DMS153 treated with DMSO at 0.1 percent for 48 hours (cell line): ENCODE data around the gene PGAP1.

Experiments used
- DNase-seq: peaks from one replicate; lab custom pipeline; 2025; ENCODE audit not compliant: unreplicated experiment; lab: John Stamatoyannopoulos, UW

Gene PGAP1

DNA sequence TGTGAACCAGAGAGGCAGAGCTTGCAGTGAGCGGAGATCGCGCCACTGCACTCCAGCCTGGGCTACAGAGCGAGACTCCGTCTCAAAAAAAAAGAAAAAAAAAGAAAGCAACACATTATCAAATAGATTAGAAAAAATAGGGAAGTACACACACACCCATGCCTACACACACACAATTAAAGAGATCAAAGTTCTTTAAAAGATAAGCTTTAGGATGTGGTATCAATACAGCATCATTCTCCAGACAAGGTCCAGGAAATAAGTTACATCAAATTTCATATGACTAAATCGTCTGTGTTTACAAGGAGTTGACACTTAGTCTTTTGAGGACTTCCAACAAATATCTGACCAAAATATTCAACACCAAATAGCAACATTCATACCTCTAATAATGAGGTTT lies 25.7 kb downstream of the PGAP1 start:
- DNase-seq = no peak

DNA sequence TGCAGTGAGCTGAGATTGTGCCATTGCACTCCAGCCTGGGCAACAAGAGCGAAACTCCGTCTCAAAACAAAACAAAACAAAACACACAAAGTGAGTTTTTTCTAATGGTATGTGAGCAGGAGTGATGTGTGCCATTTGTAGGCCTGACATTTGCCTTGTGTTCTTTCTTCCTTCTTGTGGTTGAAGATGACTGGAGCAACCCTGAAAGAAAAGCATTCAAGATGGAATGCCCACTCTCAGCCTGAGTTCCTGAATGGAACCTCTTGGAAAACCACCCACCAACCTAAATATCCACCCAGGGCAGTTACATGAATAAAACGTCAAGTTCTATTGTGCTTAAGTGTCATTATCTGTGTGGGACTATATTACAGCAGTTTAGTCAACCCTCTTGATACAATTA lies 26.5 kb downstream of the PGAP1 start:
- no peak for DNase-seq

DNA sequence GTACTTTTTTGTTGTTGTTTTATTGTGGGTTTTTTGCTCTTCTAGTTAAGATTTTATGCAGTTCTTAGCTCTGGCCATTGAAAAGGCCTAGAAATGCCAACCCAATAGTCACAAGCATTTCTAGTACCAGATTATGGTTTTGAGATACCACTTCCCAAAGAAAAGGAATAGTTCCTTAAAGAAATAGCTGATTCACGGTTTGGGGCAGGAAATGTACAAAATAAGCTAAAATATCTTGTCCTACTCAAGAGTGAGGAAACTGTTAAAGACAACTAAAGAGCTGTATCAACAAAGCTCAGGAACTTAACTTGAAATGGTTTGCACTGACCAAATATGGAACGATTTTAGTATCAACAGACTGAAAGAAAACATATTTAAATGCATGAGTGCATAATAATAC lies 35.4 kb downstream of the PGAP1 start:
- DNase-seq = no peak

- DNase-seq = no peak
These were observed 39.1 kb downstream of the PGAP1 start for GRCh38 chr2:196887431-196887830.

- DNase-seq = no peak
These were observed 42.1 kb downstream of the PGAP1 start for GRCh38 chr2:196884368-196884767.

DNA sequence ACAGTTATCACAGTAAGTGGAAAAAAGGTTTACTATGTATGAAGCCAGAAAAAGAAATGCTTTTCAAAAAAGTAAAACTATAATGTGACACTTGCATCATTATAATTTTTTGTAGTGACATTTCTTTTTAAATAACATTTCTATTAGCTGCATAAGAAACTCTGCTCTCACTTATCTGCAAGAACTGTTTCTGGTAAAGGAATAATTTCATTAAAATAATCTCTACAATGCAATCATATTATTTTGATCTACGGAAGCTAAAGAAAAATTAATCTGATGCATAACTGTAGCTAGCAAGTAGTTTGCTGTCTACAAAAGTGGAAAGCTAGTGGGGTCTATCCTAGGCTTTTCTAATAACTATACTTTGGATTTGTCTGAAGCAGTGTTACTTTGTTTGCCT lies 50.1 kb downstream of the PGAP1 start:
- DNase-seq = no peak

- DNase-seq = no peak
These were observed 51.1 kb downstream of the PGAP1 start for GRCh38 chr2:196875414-196875813.

DNA sequence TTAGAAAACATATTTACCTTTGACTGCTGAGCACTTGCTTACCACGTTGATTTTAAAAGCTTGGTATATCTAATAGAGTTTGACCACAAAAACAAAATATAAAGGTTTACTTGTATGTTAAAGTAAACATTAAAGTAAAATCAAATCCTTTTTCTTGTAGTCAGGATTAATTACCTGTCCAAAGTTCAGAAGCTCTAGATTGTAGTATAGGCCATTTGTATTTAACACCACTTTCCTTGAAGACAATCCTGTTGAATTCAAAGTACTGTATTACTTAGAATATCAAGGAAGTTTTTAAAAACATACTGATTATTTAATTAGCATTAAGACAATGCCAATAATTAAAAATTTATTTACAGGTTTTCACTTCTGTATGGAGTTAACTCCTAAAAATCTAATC lies 53.0 kb downstream of the PGAP1 start:
- no peak for DNase-seq

DNA sequence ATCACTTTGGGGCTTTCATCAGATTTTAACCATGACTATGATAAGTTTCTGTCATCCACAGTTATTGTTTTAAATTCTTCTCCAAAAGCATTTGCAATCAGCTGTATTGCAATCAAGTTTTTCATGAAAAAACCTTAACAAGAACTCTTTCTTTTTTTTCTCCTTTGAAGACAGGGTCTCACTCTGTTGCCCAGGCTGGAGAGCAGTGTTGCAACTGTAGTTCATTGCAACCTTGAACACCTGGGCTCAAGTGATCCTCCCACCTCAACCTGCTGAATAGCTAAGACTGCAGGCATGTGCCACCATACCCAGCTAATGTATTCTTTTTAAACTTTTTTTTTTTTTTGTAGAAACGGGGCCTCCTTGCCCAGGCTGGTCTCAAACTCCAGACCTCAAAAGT lies 71.9 kb downstream of the PGAP1 start:
- DNase-seq = no peak

GRCh38 chr2:196853301-196854087 lies 73.0 kb downstream of the PGAP1 start:
- no peak for DNase-seq

DNA sequence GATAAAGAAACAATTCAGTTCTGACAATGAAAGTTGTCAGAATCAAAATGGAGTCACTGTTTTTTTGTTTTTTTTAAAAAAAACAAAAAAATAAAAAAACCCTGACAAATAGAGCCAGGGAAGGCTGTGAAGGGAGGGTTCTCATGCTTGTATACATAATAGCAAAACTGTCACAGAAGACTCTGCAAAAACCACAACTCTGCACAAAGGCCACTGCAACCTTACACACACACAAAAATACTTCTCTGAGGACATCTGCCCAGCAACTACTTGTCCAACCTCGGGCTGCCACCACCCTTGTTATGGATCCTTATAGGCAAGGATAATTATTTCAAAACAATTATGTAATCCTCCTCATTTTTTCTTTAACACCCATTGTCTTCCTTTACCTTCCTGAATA lies 75.4 kb downstream of the PGAP1 start:
- no peak for DNase-seq

GRCh38 chr2:196849895-196850294 lies 76.6 kb downstream of the PGAP1 start:
- DNase-seq = no peak

DNA sequence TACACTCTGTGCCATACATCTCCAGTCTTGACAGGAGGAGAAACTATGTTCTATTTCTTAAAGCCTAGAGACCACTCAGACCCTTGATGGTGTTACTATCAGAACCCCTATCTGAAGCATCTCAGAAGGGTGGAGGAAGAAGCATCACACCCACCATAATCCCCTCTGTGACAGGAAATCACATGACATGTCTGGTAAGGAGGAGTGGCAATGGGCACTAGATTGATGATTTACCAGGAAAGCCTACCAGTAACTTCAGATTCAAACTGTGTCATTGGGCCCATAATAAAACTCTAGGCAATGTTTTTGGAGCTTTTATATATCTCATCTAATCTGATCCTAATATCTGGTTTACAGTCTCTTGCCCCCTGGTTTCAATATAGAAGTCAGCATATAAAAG lies 80.2 kb downstream of the PGAP1 start:
- no peak for DNase-seq

- no peak for DNase-seq
These were observed 81.1 kb downstream of the PGAP1 start for GRCh38 chr2:196845371-196845770.

DNA sequence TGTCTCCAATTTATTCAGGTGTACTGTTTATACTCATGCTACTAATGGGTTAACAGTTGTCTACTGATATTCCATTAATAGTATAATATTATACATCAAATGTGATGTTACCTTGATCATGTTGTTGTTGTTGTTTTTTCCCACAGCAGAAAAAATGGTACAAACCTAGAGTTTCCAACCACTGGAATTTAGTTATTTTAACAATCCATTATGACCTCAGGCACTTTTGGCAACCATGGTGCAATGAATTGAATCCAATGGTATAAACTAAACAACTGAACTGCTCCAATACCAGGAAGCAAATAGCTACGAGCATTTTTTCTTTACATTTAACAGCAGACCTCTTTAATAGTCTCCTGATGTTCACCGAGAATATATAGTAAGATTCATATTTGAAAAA lies 86.3 kb downstream of the PGAP1 start:
- no peak for DNase-seq

GRCh38 chr2:196839574-196839973 lies 86.9 kb downstream of the PGAP1 start:
- no peak for DNase-seq

GRCh38 chr2:196836440-196836839 lies 90.1 kb downstream of the PGAP1 start:
- no peak for DNase-seq

DNA sequence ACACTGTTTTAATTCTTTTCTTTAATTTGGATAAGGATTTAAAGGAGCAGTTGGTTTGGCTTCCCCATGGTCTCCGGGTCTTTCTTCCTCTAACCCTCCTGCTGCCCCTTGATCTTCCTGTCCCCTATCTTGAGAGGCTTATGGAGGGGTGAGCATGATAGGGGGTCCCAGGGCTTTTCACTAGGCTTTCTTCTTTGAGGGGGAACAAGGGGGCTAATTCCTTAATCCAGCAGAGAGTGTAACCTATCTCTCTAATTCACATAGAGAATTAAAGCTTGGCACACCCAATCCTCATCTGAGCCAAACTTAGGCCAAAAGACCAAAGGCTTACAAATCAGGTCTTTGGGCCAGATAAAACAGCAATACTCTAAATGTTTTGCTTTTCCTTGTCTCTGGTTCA lies 95.8 kb downstream of the PGAP1 start:
- DNase-seq = no peak

DNA sequence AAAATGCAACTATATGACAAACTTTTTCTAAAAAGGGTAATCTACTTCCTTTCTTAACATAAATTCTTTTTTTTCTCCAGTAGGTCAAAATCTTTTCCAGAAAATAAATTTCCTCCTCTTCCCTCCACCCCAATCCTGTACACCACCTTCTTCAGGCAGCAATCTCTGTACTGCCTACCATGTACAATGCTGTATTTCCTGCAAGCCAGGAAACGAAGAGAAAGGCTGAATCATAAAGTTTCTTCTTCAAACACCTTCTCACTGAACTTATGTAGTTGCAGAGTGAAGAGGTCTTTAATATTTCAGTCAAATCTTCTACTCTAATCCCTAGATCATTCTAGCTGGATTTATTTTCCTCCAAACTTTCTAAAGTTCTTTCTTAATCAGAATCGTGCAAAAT lies 99.2 kb downstream of the PGAP1 start:
- DNase-seq = no peak

DNA sequence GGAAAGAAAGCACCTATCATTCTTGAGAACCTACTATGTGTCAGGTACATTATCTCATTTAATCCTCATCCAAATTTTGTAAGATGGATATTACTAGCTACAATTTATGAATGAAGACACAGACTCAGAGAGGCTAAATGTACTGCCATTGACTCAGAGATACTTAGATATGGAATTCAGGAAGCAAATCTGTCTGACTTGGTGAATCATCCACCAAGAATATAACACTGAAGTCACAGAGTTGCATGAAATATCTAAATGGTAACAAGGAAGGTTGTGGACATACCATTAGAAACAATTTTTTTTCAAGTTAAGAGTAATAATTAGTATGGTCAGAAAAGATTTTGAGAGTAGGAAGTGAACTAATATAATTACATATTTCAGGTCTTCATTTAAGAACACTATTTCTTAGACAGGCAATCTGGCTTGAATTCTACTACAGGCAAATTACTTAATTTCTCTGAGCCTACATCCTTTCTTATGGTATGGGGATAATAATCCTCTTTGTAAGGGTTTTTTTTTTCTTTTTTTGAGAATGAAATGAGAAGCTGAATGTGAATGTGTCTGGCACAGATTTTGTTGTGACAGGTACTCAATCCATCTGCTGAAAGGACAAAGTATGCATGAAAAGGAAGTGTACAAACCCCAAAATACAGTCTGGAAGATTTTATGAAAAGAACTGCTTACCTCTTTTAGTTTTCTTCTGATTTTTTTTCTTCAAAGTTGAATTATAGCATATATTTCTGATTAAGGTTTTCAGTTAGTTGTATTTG lies 102.6 kb downstream of the PGAP1 start:
- no peak for DNase-seq

DNA sequence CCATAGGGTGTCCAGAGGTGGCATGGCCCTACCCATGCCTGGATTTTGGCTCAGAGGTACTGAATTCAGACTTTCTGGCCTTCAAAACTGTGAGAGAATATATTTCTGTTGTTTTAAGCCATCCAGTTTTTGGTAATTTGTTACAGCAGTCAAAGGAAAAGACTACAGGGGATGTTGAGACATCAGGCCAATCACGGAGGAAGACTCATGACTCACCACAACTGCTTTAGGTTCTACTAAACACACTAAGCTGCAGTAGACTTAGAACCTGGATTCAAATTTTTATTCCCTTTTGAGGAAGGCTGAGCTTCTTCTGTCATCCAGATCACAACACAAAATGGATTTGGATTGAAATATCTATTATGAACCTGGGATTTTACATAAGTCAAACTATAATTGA lies 105.3 kb downstream of the PGAP1 start:
- no peak for DNase-seq

DNA sequence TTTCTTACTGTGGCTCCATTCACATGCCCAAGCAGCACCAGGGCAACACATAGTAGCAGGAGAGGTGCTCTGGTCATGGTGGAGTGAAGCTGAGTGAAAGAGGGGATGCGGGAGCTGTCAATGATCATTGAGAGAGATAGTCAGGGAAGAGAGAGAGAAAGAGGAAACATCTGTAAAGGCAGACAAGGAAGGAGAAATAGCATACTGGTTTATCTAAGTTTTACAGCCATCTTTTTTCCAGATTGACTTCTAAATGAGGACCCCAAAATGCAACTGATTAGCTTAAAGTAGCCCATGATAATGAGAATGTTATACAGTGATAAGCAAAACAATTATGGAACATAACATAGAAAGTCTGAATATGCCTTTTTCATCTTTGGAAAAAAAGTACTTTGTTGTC lies 117.2 kb downstream of the PGAP1 start, which contains the start of gene C2orf66:
Gene C2orf66 (minus strand): TSS at position 96 of the 400 bp plus-strand sequence. CDS start 19 bp downstream, at position 77.
- no peak for DNase-seq
